ENCODE measurements around the gene PSMG3.

Gene PSMG3

GRCh38 chr7:1542841-1543747 lies 26.7 kb downstream of the PSMG3 start:
- H3K9me3 ChIP-seq (ENCODE audit: low read length), result no peaks in the 10 kb centered on the region
- no peak overlapping the region for H3K9ac ChIP-seq (ENCODE audit: low read length)
- H2AFZ ChIP-seq (ENCODE audit: low read length), result no peak overlapping the region
- no peaks in the 10 kb centered on the region for H4K20me1 ChIP-seq (ENCODE audit: insufficient read depth, low read length)
- no peaks in the 10 kb centered on the region for H3K27me3 ChIP-seq (ENCODE audit: insufficient read depth, low read length)
- H3F3A ChIP-seq (ENCODE audit: insufficient read depth, low read length), result no peaks in the 10 kb centered on the region
- no peaks in the 10 kb centered on the region for H3K4me1 ChIP-seq (ENCODE audit: insufficient read depth, low read length, severe bottlenecking)
- no peak overlapping the region for H3K4me2 ChIP-seq (ENCODE audit: low read length)
- no peak for TF ChIP-seq EZH2 (IDR thresholded peaks at IDR 0.05; ENCODE audit: borderline replicate concordance, low read length)
- TF ChIP-seq CTCF (IDR thresholded peaks at IDR 0.05; ENCODE audit: low read length), result no peak
- no peaks in the 10 kb centered on the region for H3K79me2 ChIP-seq (ENCODE audit: insufficient read depth, low read length)
- no peak overlapping the region for H3K4me3 ChIP-seq (ENCODE audit: low read depth, low read length, poor library complexity, severe bottlenecking)
- H3K9me2 ChIP-seq (ENCODE audit: low read depth, low read length), result no peaks in the 10 kb centered on the region
- H3K27ac ChIP-seq (ENCODE audit: low read depth, low read length, poor library complexity, severe bottlenecking), result no peak overlapping the region
- peaks cover 48% of the 10 kb centered on the region for H3K36me3 ChIP-seq (ENCODE audit: insufficient read depth, low read length)

GRCh38 chr7:1542329-1542728 lies 27.5 kb downstream of the PSMG3 start:
- Histone ChIP-seq H3K9me3 (ENCODE audit: low read length) (no peaks in the 10 kb centered on the region), H3K9me2 (ENCODE audit: low read depth, low read length) (no peaks in the 10 kb centered on the region), H3K4me3 (ENCODE audit: low read depth, low read length, poor library complexity, severe bottlenecking) (no peak overlapping the region), H3K9ac (ENCODE audit: low read length) (no peak overlapping the region), H2AFZ (ENCODE audit: low read length) (no peak overlapping the region), H3K27ac (ENCODE audit: low read depth, low read length, poor library complexity, severe bottlenecking) (no peak overlapping the region), H3K36me3 (ENCODE audit: insufficient read depth, low read length) (peaks cover 51% of the 10 kb centered on the region), H4K20me1 (ENCODE audit: insufficient read depth, low read length) (no peaks in the 10 kb centered on the region), H3K79me2 (ENCODE audit: insufficient read depth, low read length) (no peaks in the 10 kb centered on the region), H3K4me2 (ENCODE audit: low read length) (no peak overlapping the region), H3K27me3 (ENCODE audit: insufficient read depth, low read length) (no peaks in the 10 kb centered on the region), H3F3A (ENCODE audit: insufficient read depth, low read length) (no peaks in the 10 kb centered on the region), H3K4me1 (ENCODE audit: insufficient read depth, low read length, severe bottlenecking) (peaks cover 6% of the 10 kb centered on the region)
- TF ChIP-seq CTCF (IDR thresholded peaks at IDR 0.05; ENCODE audit: low read length) (no peak), EZH2 (IDR thresholded peaks at IDR 0.05; ENCODE audit: borderline replicate concordance, low read length) (no peak)

GRCh38 chr7:1541431-1542162 lies 28.2 kb downstream of the PSMG3 start:
- H3K4me3 ChIP-seq (ENCODE audit: low read depth, low read length, poor library complexity, severe bottlenecking), result no peak overlapping the region
- no peaks in the 10 kb centered on the region for H3K9me3 ChIP-seq (ENCODE audit: low read length)
- H3K9me2 ChIP-seq (ENCODE audit: low read depth, low read length), result no peaks in the 10 kb centered on the region
- no peaks in the 10 kb centered on the region for H3K27me3 ChIP-seq (ENCODE audit: insufficient read depth, low read length)
- peaks cover 51% of the 10 kb centered on the region for H3K36me3 ChIP-seq (ENCODE audit: insufficient read depth, low read length)
- H3K79me2 ChIP-seq (ENCODE audit: insufficient read depth, low read length), result no peaks in the 10 kb centered on the region
- H3K9ac ChIP-seq (ENCODE audit: low read length), result no peak overlapping the region
- no peak overlapping the region for H3K27ac ChIP-seq (ENCODE audit: low read depth, low read length, poor library complexity, severe bottlenecking)
- no peaks in the 10 kb centered on the region for H4K20me1 ChIP-seq (ENCODE audit: insufficient read depth, low read length)
- no peak overlapping the region for H3K4me2 ChIP-seq (ENCODE audit: low read length)
- H3K4me1 ChIP-seq (ENCODE audit: insufficient read depth, low read length, severe bottlenecking), result peaks cover 6% of the 10 kb centered on the region
- no peaks in the 10 kb centered on the region for H3F3A ChIP-seq (ENCODE audit: insufficient read depth, low read length)
- TF ChIP-seq EZH2 (IDR thresholded peaks at IDR 0.05; ENCODE audit: borderline replicate concordance, low read length), result no peak
- TF ChIP-seq CTCF (IDR thresholded peaks at IDR 0.05; ENCODE audit: low read length), result no peak
- H2AFZ ChIP-seq (ENCODE audit: low read length), result no peak overlapping the region

Measured in OCI-LY1 (cell line).